Effector CD8-positive, alpha-beta T cell (primary cell): Measurements from ENCODE around the gene LRRC19.

Source experiments
- DNase-seq: peaks from one replicate; lab custom pipeline; 2025; lab: John Stamatoyannopoulos, UW
- total RNA-seq, 4 experiments: gene quantifications; one replicate each; lab custom pipeline; 2026; lab: John Stamatoyannopoulos, UW

LRRC19 gene, protein sequence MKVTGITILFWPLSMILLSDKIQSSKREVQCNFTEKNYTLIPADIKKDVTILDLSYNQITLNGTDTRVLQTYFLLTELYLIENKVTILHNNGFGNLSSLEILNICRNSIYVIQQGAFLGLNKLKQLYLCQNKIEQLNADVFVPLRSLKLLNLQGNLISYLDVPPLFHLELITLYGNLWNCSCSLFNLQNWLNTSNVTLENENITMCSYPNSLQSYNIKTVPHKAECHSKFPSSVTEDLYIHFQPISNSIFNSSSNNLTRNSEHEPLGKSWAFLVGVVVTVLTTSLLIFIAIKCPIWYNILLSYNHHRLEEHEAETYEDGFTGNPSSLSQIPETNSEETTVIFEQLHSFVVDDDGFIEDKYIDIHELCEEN
- 0 to 0.12 (median 0) reads per million in 4 experiments for total RNA-seq

DNA sequence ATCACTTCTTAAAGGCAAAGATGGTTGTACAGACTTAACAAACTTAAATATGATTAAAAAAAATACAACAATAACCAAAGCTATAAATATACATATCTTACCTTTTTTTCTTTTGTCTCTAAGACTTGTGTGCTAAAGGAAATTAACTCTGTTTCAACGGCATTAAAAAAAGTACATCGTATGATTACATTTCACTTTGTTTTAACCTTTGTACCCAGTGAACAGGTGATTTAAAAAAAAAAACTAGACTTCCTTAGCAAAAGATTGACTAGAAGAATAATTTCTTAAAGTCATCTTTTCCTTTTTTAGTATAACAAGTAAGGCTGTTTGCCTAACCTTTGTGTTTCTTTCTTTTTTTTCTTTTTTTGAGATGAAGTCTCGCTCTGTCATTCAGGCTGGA lies at the start of gene LRRC19:
TSS of gene LRRC19 (minus strand) at position 182 of the 400 bp plus-strand sequence. CDS start 5,978 bp downstream, outside the sequence.
- DNase-seq = no peak

DNA sequence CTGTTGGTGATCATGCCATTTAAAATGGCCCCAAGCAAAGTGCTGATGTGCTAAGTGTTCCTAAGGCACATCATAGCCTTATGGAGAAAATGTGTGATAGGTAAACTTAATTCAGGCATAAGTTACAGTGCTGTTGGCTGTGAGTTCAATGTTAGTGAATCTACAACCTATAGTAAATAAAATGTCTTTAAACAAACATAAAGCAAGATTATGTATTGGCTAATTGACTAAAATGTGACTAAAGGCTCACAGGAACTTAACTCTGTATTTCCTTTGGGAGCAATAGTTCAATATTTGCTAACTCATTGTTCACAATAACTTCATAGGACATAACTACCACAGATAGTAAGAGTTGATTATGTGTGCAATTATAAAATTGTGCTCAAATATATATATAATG lies 49.4 kb upstream of the LRRC19 start:
- DNase-seq = no peak

DNA sequence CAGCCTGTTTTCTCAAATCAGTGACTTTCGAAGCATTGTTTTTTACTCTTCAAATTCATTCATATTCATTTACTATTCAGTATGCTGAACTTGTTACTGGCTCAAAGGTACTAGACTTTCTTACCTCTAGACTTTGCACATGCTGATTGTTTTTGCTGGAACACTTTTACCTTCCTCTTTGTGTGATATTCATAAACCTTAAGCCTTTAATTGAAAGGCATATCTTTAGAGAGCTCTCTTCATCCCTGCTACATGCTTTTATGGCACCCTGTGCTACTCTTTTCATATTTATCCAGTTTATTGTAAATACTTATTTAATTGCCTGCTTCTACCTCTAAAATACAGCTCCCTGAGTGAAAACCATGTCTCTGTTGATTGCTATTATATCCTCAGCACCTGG lies 48.7 kb upstream of the LRRC19 start:
- no peak for DNase-seq

DNA sequence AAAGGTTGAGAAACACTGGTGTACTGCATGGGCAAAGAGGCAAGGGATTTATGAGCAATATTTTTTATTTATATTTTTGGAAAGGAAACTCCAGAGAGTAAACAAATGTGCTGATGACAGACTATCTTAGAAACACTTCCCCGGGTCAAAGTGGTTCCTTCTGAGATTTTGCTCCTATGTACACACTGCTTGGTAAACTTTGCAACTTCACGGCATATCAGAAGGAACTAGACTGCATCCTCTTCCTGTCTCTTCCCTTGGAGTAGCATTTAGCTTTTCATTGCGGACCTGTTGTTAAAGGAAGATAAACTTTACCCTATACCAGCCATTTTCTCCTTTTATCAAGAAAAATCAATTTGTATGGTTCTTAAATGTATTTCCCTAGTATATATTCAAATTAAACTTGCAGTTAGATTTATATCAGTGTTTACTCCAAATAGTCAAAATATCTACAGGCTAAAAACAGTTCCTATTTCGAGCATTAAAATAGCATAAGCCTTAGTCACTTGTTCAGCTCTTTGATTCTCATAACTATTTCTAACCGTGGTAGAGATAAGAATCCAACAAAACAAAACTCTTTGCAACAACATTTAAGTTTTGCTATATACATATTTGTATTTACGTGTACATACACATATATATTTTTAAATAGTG lies 48.0 kb upstream of the LRRC19 start:
- DNase-seq = no peak

DNA sequence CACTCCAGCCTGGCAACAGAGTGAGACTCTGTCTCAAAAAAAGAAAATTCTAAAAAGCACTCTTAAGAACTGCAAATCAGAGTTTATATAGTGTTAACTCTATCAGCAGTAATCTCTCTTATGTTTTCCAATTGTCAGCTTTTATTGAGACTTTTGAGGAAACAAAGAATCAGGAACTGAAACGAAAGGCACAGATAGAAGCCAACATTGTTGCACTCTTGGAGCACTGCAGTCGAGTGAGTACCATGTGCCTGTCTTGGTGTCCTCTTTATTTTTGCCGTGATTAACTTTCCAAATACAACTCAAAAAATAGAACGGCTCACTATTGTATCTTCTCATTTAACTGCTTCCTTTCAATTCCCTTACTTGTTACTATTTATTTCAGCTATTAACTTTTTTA lies 41.7 kb upstream of the LRRC19 start:
- no peak for DNase-seq

DNA sequence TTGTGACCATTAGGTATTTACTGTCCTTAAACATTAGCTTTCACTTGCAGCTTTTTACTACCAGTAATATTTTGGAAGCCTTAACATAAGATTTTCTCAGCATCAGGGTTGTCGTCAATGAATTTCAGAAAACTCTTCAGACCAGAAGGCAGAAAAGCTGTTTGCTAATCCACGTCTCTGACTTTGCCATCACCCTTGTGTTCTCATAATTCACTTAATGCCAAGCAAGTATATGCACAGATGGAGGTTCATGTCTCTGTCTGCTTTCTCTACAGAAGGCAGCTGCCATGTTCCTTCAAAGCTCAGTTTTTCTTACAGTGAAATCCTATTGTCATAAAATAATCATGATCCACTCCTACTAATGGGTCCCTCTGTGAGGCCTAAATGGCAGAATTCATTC lies 37.7 kb upstream of the LRRC19 start:
- no peak for DNase-seq

DNA sequence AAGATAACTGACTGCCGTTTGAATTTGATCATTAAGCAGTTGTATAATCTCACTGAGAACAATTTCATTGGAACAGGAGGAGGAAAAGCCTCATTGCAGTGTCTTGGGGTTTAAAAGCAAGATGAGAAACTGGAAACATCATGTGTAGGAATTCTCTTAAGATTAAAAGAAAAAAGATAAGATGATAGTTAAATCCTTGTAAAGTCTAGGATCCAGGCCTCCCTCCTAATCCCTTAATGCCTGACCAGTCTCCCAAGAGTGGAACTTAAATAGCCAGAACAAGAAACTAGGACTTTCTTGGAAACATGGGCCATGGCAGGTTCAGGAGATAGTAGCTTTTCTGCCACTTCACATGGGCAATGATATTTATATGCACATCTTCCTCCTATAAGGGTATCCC lies 37.0 kb upstream of the LRRC19 start:
- DNase-seq = no peak

DNA sequence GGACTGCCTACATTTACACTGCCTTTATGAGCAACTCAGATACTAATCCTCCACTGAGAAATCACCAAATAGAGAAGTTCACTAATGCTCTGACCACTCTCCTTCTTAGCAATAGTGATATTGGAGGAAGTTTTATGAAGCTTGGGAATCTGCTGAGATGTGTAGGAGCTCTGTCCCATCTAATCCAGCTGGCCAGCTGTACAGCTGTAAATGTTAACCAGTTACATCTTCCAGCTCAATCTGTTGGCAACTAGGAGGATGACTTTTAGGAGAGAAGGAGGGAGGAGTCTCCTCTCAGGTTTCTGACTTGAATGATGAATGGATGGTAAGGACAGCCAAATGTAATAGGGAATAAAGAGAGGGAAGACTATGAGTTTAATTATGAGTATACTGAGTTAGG lies 36.3 kb upstream of the LRRC19 start:
- DNase-seq = no peak

DNA sequence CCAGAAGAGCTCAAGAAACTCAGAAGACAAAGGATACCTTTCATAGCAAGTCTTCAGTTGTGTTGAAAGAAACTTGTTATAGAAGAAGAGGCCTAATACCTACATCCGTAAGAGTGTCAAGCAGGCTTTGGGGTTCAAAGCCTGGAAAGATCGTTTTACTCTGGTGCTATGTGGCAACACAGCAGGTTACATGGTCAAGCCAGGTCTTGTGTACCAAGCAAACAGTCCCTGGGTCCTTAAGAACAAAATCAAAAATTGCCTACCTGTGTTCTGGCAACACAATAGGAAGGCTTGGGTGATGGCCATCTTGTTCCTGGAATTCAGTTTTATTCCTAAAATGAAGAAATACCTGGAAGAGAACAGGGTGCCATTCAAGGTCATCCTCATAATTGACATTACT lies 32.0 kb upstream of the LRRC19 start:
- DNase-seq = no peak

DNA sequence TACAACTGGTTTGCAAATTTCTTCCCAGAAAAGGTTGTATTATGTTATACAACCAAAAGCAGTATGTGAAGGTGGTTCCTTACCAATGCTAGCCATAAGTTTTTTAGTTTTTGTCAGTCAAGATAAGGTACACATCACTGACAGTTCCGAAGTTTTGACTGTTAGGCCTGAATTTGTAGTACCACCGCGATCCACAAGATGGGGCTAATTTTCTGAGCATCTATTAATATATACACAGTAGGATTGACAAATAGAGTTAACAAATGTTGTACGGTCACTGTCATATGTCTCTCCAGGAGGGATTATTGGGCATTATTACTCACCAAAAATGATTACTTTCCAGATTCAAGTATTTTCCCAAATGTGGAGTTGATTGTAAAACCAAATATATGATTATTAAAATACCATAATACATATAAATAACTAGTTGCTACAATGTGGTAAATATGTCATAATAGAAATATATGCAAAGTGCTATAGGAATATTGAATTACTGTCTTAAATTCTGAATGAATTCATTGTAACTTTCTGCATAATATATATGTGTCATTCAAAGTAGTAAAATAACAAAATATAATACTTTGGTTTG lies 28.4 kb upstream of the LRRC19 start:
- no peak for DNase-seq

DNA sequence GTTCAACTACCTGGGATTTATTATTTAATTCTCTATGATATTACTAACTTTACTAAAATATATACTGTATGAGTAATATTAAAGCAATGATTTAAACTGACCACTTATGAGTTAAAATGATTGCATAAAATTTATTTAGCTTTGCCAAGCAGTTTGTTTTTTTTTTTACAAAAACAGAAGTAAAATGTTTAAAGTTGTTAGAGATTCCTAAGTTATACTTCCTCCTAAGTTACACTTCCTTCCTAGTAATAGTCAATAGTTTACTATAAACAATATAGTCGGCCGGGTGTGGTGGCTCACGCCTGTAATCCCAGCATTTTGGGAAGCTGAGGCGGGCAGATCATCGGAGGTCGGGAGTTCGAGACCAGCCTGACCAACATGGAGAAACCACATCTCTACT lies 23.7 kb upstream of the LRRC19 start:
- no peak for DNase-seq

DNA sequence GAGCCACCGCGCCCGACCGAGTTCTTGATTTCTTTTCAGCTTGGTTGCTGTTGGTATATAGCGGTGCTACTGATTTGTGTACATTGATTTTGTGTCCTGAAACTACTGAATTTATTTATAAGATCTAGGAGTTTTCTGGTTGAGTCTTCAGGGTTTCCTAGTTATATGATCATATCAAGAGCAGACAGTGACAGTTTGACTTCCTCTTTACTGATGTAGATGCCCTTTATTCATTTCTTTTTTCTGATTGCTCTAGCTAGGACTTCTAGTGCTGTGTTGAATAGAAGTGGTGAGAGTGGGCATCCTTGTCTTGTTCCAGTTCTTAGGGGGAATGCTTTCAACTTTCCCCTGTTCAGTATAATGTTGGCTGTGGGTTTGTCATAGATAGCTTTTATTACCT lies 17.4 kb upstream of the LRRC19 start:
- DNase-seq = no peak

DNA sequence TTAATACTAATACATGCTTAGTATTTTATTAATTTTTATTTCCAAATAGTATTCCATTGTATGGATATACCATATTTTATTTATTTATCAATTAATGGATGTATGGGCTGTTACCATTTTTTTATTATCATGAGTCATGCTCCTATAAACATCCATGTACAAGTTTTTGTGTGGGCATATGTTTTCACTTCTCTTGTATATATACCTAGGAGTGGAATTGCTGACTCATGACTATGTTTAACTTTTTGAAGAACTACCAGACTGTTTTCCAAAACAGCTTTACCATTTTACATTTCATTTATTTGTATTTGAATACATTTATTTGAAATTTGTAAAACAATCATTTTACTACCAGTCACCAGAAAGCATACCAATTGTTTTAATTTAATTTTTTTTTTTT lies 14.1 kb upstream of the LRRC19 start:
- no peak for DNase-seq

DNA sequence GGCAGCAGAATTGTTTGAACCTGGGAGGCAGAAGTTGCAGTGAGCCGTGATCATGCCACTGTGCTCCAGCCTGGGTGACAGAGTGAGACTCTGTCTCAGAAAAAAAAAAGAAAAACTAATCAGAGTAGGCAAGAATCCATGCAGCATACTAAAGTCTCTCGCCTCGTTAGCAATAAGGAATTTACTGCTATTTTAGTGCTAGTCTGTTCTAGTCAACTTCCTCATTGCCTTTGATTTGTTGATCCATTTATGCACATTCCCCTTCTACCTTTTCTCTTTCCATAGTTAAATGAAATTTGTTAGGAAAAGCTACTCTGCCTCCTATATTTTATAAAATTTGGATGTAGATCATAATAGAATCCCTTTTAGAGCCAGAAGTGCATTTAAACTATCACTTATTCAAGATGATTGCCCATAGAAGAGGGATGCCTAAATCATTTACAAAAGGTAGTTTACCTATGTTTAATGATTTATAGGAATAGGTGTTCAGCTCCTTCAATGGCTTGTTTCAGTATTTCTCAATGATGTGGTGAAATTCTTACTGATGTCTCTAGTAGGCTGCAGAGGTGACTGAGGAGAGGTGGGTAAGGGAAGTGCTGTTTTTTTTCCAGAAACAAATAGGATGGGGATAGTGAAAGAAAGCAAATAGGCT lies 1.9 kb downstream of the LRRC19 start:
- no peak for DNase-seq

DNA sequence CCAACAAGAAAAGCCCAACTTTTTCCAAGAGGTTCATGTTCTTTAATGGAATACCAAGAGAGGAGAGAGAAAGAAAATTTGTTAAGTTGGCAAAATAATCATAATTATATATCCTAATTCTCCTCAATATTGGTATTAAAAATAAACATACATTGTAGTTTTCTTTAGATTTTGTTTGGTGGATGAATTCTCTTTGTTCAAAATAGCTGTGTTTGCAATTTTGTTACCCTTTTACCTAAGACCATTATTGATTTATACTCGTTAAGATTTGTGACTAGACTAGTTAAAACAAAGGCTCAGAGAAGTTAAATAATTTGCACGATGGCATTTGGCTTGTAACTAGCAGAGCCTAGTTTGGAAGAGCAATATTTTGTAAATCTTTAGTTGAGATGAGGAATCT lies 9.7 kb downstream of the LRRC19 start:
- no peak for DNase-seq

DNA sequence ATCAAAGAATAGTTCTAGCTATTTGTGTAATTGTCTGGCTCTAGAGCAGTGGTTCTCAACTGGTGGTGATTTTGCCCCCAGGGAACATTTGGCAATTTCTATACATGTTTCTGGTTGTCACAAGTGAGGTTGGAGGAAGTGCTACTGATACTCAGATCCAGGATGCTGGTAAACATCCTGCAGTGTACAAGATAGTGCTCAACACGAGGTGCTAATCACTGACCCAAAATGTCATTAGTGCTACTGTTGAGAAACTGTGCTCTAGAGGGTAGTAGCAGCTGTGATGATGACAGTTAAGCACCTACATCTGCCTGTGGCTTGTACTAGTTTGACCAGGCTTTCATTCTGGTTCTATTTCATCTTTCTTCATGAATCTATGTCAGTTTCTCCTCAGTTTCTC lies 22.1 kb downstream of the LRRC19 start:
- no peak for DNase-seq

DNA sequence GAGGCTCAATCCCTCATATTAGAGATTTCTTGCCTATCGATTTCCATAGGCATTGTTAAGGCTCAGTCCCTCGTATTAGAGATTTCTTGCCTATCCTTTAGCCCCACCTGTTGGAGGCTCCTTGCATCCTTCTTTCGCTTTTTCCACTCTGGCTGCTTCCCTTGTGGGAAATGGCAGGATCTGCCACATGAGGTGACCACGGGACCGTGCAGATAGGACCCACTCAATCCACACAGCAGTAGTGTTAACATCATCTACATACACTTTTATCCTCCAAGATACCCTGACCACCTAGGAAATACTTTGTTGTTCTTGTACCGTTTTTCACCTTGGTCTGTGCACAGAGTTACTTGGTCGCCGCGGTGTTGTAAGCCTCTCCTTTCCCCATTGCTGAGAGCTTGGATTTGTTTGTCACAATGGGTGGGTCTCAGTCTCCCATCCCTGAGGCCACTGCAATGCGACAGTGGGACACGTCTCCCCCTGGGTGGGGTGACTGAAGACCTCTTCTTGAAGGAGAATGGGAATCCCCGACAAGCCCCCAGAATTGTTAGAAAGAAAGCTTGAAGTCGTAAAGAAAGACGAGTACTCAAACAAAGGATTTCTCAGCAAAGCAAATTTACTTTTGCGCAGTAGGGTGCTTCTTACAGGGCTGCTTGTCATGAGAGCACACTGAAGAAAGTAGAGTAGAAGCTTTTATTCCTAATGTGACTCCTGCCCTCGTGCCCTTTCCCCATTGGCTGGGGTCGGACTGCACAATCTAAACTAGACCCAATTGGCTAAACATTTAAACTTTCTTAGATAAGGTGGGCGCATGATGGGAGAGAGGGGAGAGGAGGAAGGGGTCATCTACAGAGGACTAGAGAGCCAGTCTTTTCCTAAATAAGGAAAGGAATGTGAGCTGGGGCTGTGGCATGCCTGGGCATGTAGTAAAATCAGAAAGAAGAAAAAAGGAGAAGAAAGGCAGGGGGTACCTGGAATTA lies 29.5 kb downstream of the LRRC19 start:
- no peak for DNase-seq

DNA sequence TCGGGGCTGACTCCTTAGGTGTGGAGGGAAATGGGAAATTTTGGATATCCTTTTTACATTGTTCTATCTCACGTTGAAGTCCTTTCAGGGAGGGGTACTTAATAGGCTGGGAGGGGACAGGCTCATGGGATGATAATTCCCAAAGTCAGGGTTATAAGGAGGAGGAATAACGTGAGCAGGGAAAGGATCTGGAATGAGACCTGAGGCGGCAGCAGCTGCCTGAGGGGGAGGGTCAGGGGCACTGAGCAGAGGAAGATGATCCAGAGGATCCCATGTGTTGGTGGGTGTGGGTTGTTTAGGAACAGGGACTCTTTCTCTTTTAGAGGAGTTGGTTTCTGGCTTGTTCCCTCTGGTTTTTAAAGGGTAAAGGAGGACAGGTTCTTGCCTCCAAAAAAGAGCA lies 30.5 kb downstream of the LRRC19 start:
- DNase-seq = no peak

DNA sequence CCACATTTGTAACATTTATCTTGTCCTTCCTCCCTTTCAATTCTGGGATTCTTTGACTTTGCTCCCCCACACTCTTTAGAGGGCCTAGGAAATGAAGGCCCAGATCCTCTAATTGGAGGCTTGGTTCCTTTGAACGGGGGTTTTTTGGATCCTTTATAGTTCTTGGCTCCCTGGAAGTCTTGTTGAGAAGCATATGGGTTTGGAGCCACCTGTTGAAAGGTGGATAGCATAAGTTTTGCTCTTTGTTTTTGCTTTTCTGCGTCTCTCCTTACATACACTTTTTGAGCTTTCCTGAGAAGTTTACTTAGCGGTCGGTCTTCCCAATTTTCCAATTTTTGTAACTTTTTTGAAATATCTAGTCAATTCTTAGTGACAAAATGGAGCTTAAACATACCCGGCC lies 31.5 kb downstream of the LRRC19 start:
- DNase-seq = no peak

DNA sequence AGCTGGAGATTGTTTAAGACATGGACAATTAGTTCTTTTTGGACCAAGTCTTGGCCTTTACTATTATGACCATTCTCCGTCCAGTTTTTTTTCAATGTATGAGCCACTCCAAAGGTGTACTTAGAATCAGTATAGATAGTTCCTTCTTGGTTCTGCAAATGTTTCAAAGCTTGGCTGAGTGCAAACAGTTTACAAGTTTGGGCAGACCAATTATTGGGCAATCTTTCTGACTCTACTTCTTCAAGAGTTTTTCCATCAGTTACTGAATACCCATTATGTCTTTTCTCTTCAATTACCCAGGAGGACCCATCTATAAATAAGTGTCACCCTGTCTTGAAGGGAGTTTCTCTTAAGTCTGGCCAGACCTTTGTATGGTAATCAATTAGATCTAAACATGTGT lies 33.8 kb downstream of the LRRC19 start:
- DNase-seq = no peak

DNA sequence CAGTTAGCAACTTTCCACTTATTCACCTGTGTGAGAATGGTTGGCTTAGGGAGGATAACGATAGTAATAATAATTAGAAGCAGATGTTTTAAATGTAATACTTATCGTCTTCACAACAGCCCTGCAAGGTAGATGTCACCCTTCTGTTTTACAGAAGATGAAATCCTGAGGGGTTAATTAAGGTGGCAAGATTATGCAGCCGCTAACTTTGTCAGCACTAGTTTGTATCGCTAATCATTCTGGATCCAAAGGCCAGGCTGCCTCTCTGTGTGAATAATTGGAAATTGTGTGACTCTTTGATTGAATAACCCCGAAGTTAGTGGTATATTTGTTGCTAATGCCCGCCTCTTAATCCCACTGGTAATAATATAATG lies 48.6 kb downstream of the LRRC19 start:
- no peak for DNase-seq
